Activated CD4-positive, alpha-beta T cell treated with anti-CD3 and anti-CD28 coated beads for 4 hours (primary cell): ENCODE results near the gene MAN1A1.

ENCODE experiments used
- DNase-seq, 2 donors: peaks; one replicate each; pipeline ENCODE4 v3.0.0-alpha.2; 2020

MAN1A1 gene

GRCh38 chr6:119226089-119226488 lies 123.5 kb downstream of the MAN1A1 start:
- DNase-seq: no peak

DNA sequence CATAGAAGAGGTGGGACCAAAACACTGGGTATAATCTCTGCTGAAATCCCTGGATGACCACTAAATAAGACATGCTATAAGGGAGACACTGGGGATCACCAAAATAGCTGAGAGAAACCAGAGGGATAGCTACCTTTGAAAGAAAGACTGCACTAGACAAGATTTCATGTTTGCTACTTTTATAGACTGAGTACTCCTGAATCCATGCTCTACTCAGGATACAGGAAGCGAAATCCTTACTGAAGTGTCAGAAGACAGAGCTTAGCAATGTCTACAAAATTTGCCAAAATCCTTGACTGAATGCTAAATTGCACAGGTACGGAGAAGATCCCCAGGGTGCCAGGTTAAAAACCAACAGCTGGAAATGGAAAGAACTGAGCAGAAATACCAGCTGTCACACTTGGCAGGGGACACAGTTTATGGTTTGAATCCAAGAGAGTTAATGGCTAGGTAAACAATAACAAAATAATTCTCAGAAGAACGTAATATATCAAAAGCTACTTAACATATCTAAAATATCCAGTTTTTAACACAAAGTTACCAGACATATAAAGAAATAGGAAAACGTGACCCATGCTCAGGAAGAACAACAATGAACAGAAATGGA lies 125.4 kb downstream of the MAN1A1 start:
- DNase-seq: no peak

DNA sequence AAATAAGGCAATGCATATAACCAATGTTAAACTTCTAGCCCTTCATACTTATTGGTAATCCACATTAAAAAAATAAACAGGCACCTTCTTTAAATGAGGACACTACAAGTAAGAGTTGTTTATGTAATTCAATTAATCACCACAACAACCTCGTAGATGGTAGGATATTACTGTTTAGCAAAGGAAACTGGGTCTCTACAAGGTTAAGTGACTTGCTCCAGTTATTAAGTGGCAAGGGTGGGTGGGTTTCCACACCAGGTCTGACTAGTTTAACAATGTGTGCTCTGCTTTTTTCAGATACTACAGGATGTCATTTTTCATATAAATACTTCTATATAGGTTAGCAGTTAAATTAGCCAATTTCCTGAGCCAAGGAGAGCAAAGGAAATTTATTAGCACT lies 129.1 kb downstream of the MAN1A1 start:
- no peak for DNase-seq

DNA sequence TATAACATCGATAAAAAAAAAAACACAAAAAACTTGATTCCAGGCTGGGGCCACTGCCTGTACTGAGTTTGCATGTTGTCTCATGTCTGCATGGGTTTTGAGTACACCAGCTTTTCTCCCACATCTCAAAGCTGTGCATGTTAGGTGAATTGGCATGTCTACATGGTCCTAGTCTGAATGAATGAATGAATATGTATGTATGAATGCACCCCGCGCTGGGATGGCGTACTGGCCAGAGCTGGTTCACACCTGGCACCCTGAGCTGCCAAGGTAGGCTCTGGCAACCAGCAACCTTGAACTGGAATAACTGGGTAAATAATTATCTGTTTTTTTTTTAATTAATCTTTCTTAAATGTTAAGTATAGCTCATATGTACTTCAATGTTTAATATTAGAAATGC lies 131.0 kb downstream of the MAN1A1 start:
- DNase-seq: no peak

- no peak for DNase-seq
Measured at GRCh38 chr6:119215885-119216590, 133.5 kb downstream of the MAN1A1 start.

DNA sequence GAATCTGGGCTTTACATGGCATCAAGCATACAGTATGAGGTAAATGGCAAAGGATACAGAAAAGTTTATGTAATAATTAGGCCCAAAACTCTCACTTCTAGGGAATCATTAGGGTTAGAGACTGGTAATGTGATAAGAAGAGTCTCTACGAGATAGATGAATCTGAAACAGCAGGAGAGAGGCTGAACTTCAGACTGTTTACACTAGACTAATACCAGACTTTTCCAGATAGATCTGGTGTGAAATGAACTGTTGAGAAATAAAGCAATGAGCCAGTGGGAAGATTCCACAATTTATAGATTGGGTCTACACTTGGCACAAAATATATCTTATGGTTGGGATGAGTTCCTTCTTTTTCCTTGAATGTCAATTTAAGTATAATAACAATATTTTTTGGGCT lies 134.3 kb downstream of the MAN1A1 start:
- no peak for DNase-seq

GRCh38 chr6:119210596-119210995 lies 139.0 kb downstream of the MAN1A1 start:
- DNase-seq: no peak

GRCh38 chr6:119209452-119210205 lies 139.9 kb downstream of the MAN1A1 start:
- no peak for DNase-seq

DNA sequence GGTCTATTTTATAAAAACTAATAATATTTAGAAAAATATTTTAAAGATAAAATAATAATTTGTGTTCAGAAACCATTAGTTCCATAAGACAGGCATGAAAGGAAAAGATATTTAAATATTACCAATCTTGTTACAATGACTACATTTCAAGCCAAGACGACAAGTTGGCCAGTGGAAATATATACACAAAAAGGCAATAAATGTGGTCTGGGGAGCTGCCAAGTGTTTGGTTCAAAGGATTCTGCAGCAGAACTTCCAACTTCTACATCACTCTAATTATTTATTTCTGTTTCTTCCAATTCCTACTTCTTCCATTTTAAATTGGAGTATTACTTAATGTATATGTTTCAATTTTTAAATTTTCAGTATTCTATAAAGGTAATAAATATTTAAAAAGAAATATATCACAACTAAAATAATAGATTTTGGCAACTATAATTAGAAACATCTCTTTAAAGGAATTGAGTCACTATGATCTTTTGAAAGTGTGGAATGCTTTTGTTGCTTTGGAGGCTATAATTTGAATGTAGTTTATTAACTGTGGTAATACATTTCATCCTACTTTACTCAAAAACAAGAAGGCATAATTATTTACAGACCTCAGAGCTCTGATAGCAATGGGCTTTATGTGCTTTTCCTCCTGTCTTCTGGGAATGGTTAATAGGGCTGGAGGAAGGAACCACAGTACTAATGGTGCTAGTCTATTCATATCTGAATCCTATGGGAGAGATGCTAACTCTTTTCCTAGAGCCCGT lies 141.4 kb downstream of the MAN1A1 start:
- no peak for DNase-seq

- DNase-seq: no peak
Measured at GRCh38 chr6:119207327-119207726, 142.2 kb downstream of the MAN1A1 start.

DNA sequence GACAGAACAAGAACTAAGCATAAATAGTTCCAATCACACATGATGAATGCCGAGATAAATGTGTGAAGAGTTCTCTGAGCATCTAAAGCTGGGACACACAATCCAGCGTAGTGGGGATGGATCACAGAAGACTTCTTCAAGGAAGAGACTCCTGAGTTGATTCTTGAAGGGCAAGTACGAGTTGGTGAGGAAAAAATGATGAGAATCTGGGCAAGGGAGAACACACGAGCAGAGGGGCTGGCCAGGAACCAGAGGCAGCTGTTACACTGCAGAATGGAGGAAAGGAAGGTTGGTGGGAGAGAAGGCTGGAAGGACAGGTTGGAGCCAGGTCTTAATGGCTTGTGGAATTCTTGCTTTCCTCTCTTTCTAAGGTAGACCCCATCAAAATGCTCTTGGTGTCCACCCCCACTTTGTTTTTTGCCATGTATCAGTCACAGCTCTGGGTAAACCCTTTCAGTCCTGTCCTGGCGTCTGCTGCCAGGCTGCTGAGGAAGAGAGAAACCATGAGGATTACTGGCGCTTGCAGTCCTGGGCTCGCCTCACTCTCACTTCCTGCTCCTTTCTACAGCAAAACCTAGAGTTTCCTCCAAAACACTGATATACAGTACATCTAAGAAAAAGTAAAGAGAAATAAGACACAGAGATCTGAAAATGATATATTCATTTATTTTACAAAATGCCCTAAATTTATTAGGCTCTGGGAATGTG lies 143.5 kb downstream of the MAN1A1 start:
- no peak for DNase-seq

DNA sequence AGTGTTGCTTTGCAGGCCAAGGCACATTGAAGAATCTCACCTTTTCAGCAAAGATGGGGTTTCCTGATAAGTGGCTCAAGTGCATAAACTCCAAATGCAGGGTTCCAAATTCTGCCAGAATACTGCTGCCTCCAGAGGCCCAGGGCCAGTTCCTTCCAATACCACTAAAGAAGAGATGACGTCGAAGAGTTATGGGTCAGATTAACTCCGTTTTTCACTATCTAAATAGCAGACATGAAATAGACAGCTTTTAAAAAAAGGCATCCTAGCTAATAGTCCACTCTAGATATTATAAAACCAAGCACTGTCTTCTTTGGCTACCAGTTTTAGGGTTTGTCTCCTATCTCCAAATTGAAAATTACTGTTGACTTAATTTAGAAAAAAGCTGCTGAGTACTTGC lies 144.8 kb downstream of the MAN1A1 start:
- no peak for DNase-seq

DNA sequence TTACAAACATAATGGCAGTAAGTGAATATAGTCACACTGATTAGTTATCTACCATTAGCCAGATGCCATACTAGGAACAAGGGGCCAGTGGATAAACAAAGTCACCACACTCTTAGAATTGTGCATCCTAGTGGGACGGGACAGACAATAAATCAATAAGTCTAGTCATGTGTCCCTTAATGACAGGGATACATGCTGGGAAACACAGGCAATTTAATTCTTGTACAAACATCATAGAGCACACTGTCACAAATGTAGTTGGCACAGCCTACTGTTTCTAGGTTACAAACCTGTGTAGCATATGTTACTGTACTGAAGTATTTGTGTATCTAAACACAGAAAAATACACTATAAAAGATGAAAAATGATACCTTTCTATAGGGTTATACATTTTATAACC lies 148.1 kb downstream of the MAN1A1 start:
- DNase-seq: no peak

GRCh38 chr6:119200512-119201175 lies 148.9 kb downstream of the MAN1A1 start:
- no peak for DNase-seq

- DNase-seq: no peak
Measured at GRCh38 chr6:119197271-119197670, 152.3 kb downstream of the MAN1A1 start.

DNA sequence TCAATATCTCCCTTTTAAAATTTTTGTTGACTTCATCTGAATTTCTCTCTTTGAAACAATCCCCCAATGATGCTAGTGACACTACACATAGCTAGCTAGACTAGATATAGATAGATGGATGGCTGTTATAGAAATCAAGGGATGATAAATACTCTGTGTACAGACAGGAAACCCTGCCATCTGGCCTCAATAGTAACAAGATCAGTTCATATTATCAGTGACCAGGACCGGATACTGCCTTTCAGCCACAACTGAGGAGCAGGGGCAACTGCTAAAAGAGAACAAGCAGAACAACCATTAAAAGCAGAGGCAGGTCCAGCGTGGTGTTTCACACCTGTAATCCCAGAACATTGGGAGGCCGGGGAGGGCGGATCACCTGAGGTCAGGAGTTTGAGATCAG lies 152.8 kb downstream of the MAN1A1 start:
- no peak for DNase-seq

DNA sequence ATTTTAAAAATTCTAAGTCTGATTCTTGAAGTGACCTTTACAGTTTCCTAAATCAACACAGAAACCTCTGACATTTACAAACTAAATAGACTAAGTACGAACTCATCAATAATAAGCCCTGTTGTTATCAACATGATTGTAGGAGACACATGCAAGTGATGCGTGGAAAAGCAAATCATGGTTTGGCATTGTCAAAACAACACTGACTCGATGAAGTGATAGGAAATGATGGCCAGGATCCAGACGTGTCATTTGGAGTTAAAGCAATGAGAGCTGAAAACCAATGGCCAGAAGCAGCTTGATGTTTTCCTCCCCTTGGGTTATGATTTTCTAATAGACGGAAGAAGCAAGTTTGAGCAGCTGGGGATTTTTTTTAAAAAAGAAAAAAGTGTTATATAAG lies 153.7 kb downstream of the MAN1A1 start:
- DNase-seq: no peak

DNA sequence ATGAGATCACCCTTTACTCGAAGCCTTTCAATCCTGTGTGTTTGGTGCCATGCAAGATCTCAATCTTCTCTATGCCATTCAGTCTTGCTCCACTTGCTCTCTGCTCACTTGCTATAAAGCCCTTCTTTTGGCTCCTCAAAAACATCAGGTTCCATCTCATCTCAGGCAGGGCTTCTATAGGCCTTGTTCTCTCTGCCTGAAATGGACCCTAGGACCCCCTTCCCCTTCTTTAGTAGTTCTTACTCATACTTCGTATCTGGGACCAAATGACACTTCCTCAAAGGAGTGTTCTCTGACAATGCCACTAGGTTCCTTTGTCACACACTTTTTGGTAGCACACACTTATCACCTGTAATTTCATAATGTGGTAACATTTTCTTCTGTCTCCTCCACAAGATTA lies 154.4 kb downstream of the MAN1A1 start:
- no peak for DNase-seq

GRCh38 chr6:119193707-119194106 lies 155.9 kb downstream of the MAN1A1 start:
- no peak for DNase-seq

DNA sequence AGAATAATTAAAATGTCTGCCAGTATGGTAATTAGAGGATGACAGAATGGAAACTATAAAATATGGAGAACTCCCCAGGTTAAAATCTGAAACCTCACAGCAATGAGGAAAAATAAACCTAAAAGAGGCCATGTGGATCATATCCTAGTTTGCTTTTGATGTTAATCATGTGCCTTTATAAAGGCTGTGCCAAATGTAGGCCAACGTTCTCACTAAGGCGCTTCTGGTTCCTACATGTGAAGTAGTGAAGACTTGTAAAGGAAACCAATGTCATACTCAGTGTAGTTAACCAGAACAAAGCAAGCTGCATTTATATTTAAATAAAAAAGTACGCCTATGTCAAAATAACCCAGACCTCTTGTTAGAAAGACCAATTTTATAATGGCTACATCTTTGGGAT lies 157.4 kb downstream of the MAN1A1 start:
- DNase-seq: no peak

- no peak for DNase-seq
Measured at GRCh38 chr6:119190176-119190575, 159.4 kb downstream of the MAN1A1 start.

DNA sequence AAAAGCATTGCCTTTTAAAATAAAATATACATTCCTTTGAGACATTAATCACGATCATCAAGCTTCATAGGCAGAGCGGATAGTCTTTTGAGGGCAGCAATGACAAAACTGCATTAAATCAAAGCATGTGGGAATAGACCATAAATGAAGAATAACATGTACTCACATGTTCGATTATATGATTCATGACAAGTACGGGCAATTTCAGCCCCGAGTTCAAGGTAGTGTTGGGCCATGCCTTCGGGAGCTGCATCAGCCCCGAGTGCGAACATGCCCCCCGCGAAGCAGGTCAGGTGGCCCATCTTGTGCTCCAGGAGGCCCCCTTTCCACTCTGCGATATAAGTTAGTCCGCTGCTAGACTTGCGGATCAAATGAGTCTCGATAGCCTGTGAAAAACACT lies 160.1 kb downstream of the MAN1A1 start:
- no peak for DNase-seq
